Erythroblast (primary cell): ENCODE results near the gene MROH2A.

Experiments used
- DNase-seq, 2 experiments: peaks; one replicate each; lab custom pipeline; 2025; lab: John Stamatoyannopoulos, UW
- GATA1 ChIP-seq: IDR thresholded peaks from 2 replicates; pipeline ENCODE4 v1.6.1; 2011; ENCODE audit warnings: low read depth, mild to moderate bottlenecking, control low read depth, low read length, moderate library complexity
- POLR2A ChIP-seq: IDR thresholded peaks from 2 replicates; pipeline ENCODE4 v1.6.1; 2011; ENCODE audit warnings: mild to moderate bottlenecking, low read length

MROH2A gene

GRCh38 chr2:233838251-233838650, 60.1 kb downstream of the MROH2A start:
- TF ChIP-seq GATA1: no peak
- TF ChIP-seq POLR2A: no peak
- no peak for DNase-seq

GRCh38 chr2:233838726-233839446, 60.8 kb downstream of the MROH2A start:
- no peak for DNase-seq
- no peak for TF ChIP-seq GATA1
- TF ChIP-seq POLR2A: no peak

- DNase-seq: no peak
- TF ChIP-seq GATA1: no peak
- no peak for TF ChIP-seq POLR2A
Observed at GRCh38 chr2:233839447-233839820, 61.3 kb downstream of the MROH2A start.

GRCh38 chr2:233840520-233840919, 62.4 kb downstream of the MROH2A start:
- DNase-seq: no peak

GRCh38 chr2:233841183-233841582, 63.1 kb downstream of the MROH2A start:
- TF ChIP-seq GATA1 (no peak), POLR2A (no peak)
- DNase-seq: no peak

More at GRCh38 chr2:233840520-233840919, 62.4 kb downstream of the MROH2A start:
- TF ChIP-seq GATA1: no peak
- TF ChIP-seq POLR2A: no peak

GRCh38 chr2:233844064-233844807, 66.1 kb downstream of the MROH2A start:
- TF ChIP-seq POLR2A (peak; percentile 6), GATA1 (no peak)
- DNase-seq: no peak

GRCh38 chr2:233844836-233845235, 66.7 kb downstream of the MROH2A start:
- no peak for DNase-seq
- TF ChIP-seq POLR2A: no peak
- no peak for TF ChIP-seq GATA1

GRCh38 chr2:233845301-233846060, 67.4 kb downstream of the MROH2A start:
- no peak for DNase-seq
- TF ChIP-seq POLR2A (no peak), GATA1 (no peak)

GRCh38 chr2:233846387-233847247, 68.5 kb downstream of the MROH2A start:
- no peak for TF ChIP-seq POLR2A
- no peak for TF ChIP-seq GATA1
- DNase-seq: peak; percentile 54 to 77

- TF ChIP-seq POLR2A (no peak), GATA1 (no peak)
- no peak for DNase-seq
Observed at GRCh38 chr2:233847248-233847898, 69.2 kb downstream of the MROH2A start.

GRCh38 chr2:233848276-233848675, 70.1 kb downstream of the MROH2A start:
- TF ChIP-seq GATA1: no peak
- TF ChIP-seq POLR2A: peak; percentile 24
- no peak for DNase-seq

GRCh38 chr2:233849607-233850271, 71.6 kb downstream of the MROH2A start:
- TF ChIP-seq GATA1 (no peak), POLR2A (no peak)
- DNase-seq: no peak

GRCh38 chr2:233850745-233851144, 72.6 kb downstream of the MROH2A start:
- no peak for TF ChIP-seq POLR2A
- TF ChIP-seq GATA1: no peak
- DNase-seq: no peak
